HG02798 (cell line): ENCODE data around the gene SOX13.

Experiments used
- ATAC-seq: cut with Tn5 transposase; IDR thresholded peaks from one replicate; pipeline ENCODE4 v1.9.1; 2021; ENCODE audit warnings: mild to moderate bottlenecking; ENCODE audit not compliant: unreplicated experiment, poor library complexity

SOX13 gene

DNA sequence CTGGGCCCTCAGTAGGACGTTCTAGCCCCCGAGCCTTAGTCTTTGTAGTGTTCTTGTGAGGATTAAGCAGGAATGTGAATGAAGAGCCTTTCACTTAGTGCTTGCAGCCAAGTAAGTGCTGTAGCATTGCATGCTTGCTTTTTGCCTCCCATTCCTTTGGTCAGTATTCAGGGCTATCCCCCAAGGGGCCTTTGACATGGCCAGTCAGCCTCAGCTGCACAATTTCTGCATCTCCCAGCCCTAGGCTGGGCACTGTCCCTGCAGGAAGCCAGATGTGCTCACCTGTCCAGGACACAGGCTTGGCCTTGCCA lies 30.5 kb downstream of the SOX13 start:
- no peak for ATAC-seq

GRCh38 chr1:204104331-204105130 lies 31.6 kb downstream of the SOX13 start:
- no peak for ATAC-seq

- no peak for ATAC-seq
Observed at GRCh38 chr1:204105131-204105515, 32.2 kb downstream of the SOX13 start.

GRCh38 chr1:204106825-204107224 lies 33.9 kb downstream of the SOX13 start:
- no peak for ATAC-seq

DNA sequence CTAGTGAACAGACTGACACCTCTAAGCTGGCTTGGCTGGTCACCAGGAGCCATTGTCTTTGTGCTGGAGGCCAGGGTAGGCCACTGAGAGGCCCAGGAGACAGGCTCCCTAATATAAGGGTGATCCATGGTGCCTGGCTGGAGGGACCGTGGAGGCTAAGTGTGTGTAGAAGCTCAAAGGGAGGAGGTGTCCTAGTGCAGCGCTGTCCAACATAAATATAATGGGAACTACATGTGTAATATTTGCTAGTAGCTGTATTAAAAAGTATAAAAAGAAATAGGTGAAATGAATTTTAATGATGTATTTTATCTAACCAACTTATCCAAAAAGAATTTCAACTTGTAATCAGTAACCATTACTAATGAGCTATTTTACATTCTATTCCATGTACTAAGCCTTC lies 35.0 kb downstream of the SOX13 start:
- no peak for ATAC-seq

- no peak for ATAC-seq
Observed at GRCh38 chr1:204108312-204109141, 35.6 kb downstream of the SOX13 start.

DNA sequence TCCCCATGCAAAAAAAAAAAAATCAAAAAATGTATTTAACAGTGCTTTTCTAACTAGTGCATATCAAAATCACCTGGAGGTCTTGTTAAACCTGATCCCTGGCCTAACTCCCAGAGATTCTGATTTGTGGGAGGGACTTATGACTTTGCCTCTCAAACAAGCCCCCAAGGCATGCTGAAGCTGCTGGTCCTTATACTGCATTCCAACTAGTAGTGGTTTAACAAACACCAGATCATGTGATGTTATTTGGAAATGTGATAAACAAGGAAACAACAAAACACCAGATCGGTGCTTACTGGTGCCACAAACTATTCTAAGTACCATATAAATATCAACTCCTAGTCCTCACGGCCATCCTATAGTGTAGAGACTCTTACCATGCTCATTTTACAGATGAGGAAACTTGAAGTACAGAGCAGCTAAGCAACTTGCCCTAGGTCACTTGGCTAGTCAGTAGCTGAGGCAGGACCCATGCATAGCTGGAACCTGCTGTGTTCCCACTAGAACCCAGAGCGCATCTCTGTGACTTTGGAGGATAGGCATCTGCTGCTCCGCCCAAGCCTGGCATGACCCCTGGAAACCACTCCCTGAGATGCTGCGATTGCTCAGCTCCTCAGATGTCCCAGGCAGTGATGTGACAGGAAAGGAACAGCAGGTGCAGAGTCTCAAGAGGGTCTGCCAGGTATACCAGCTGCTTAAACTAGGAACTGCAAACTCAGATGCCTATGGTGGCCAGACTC lies 38.1 kb downstream of the SOX13 start:
- ATAC-seq = no peak

DNA sequence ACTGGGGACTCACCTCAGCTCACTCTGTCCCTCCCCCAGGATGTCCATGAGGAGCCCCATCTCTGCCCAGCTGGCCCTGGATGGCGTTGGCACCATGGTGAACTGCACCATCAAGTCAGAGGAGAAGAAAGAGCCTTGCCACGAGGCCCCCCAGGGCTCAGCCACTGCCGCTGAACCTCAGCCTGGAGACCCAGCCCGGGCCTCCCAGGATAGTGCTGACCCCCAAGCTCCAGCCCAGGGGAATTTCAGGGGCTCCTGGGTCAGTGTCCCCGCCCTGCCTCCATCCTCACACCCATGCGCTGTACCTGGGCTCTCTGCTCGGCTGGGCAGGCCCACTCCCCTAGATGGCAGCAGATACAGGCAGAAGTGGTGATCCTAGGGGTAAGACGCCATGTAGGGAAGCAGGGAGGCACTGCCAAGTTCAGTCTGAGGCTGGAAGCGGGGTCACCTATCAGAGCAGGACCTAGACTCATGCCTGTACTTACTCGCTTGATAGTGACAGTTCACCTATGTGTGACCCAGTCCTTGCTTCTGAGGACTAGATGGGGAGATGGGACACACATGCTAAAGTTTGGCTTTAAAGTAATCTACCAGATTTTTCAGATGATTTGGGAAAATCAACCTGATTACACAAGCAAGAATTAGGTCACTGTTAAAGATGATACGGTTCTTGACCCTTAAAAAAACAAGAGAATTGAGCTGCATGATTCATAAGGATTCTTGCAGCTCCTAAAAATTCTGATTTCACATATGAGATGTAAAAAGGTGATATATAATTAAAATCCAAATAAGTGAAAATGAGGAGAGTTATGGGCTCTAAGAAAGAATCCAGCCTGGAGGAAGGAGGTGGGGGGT lies 40.2 kb downstream of the SOX13 start:
- no peak for ATAC-seq

- no peak for ATAC-seq
Observed at GRCh38 chr1:204113896-204114295, 41.0 kb downstream of the SOX13 start.

DNA sequence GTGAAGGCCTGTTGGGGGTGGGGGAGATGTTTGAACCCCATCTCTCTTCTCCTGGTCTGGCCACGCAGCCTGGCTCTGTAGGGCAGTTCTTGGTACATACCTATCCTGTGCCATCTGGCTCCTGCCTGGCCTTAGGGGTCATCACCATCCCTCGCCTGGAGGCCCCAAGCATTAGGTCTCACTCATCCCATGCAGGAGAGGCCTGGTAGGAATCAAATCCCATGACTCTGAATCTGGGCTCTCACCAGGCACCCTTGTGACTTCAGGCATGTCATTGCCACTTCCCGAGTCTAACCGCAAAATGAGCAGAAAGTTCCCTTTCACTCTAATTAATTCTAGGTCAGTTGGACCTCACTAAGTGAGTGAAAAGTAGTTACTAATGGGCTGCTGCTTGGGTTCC lies 41.7 kb downstream of the SOX13 start:
- no peak for ATAC-seq

- ATAC-seq = no peak
Observed at GRCh38 chr1:204115116-204115515, 42.2 kb downstream of the SOX13 start.

- no peak for ATAC-seq
Observed at GRCh38 chr1:204116539-204116938, 43.6 kb downstream of the SOX13 start.

- ATAC-seq = no peak
Observed at GRCh38 chr1:204121840-204122555, 49.1 kb downstream of the SOX13 start.

GRCh38 chr1:204123376-204123775 lies 50.5 kb downstream of the SOX13 start:
- no peak for ATAC-seq

DNA sequence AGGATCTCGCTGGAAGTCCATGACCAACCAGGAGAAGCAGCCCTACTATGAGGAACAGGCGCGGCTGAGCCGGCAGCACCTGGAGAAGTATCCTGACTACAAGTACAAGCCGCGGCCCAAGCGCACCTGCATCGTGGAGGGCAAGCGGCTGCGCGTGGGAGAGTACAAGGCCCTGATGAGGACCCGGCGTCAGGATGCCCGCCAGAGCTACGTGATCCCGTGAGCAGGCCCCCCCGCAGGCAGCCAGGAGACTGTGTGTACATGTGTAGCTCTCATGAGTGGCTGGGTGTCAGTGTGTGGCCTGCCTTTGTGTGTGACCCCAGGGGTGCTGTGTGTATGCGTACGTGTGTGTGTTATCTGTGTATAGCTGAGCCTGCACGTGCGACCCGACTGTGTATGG lies 51.7 kb downstream of the SOX13 start:
- ATAC-seq = no peak

DNA sequence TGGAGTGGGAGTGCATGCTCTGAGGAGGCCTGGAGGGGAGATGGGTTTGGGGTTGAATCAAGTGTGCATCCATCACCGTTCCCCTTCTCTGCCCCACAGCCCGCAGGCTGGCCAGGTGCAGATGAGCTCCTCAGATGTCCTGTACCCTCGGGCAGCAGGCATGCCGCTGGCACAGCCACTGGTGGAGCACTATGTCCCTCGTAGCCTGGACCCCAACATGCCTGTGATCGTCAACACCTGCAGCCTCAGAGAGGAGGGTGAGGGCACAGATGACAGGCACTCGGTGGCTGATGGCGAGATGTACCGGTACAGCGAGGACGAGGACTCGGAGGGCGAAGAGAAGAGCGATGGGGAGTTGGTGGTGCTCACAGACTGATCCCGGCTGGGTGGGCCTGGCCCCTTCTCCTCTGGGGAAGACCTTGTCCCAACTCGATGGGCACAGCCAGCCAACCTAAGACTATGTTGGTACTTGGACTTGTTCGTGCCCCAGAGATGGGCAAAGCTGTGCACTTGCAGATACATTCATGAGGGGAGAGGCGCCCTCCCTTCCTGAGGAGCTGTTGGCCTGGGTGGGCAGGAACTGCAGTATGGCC lies 52.9 kb downstream of the SOX13 start:
- no peak for ATAC-seq

GRCh38 chr1:204126386-204126785 lies 53.5 kb downstream of the SOX13 start:
- no peak for ATAC-seq

- no peak for ATAC-seq
Observed at GRCh38 chr1:204126956-204127355, 54.0 kb downstream of the SOX13 start.

GRCh38 chr1:204127597-204128242 lies 54.8 kb downstream of the SOX13 start:
- ATAC-seq = no peak
